Cardiac muscle cell (in vitro differentiated cells and primary cell): ENCODE measurements around the gene CHD6. TPM values are rescaled to one million over a fixed set of nuclear protein-coding genes. Genes with fewer than 3 reads are reported as not detected.

Experiments
- DNase-seq, 2 donors: peaks; one replicate each; pipeline versions ENCODE4 v3.0.0 to v3.0.0-alpha.2; 2010 to 2017; ENCODE audit warnings: low read depth in 1 of 2, low spot score in 1 of 2
- H3K27ac ChIP-seq: fragments of 200-600 bp; sonication (generic); 2 replicates; pipeline ENCODE4 v1.5.1; 2016
- H3K27me3 ChIP-seq: fragments of 200-600 bp; sonication (generic); 2 replicates; pipeline ENCODE4 v1.6.0; 2016; ENCODE audit warnings: control low read depth
- H3K36me3 ChIP-seq: fragments of 200-600 bp; sonication (generic); 2 replicates; pipeline ENCODE4 v1.5.1; 2016; ENCODE audit warnings: control low read depth
- H3K4me1 ChIP-seq: fragments of 200-600 bp; sonication (generic); 2 replicates; pipeline ENCODE4 v1.8.1; 2017; ENCODE audit warnings: low read depth, mild to moderate bottlenecking, mixed run types
- H3K4me3 ChIP-seq: fragments of 200-600 bp; sonication (generic); 2 replicates; pipeline ENCODE4 v1.5.1; 2016; ENCODE audit warnings: mild to moderate bottlenecking
- H3K9me3 ChIP-seq: fragments of 200-600 bp; sonication (generic); 2 replicates; pipeline ENCODE4 v1.5.1; 2017; ENCODE audit warnings: low read depth, mild to moderate bottlenecking, control low read depth
- polyA plus RNA-seq: library from polyadenylated mRNA; unstranded; fragments of >200 nt; fragmentation: Nextera tagmentation; extraction: Ambion mirVana; gene quantifications from 2 replicates; pipeline ENCODE4 v1.2.1, GENCODE V29; 2016
- total RNA-seq: library from RNA; depleted of rRNA; stranded (reverse); fragments of >200 nt; gene quantifications from 2 replicates; pipeline ENCODE4 v1.2.3, GENCODE V29; 2016
- TF ChIP-seq, protein P1 (sequence below): IDR thresholded peaks from 2 replicates; pipeline ENCODE4 v1.5.1; 2012; ENCODE audit warnings: low read depth, mild to moderate bottlenecking, low read length

The CHD6 gene
- total and polyA plus RNA-seq, 2 experiments from 2014 or later, result 56.3 to 61.9 TPM

DNA sequence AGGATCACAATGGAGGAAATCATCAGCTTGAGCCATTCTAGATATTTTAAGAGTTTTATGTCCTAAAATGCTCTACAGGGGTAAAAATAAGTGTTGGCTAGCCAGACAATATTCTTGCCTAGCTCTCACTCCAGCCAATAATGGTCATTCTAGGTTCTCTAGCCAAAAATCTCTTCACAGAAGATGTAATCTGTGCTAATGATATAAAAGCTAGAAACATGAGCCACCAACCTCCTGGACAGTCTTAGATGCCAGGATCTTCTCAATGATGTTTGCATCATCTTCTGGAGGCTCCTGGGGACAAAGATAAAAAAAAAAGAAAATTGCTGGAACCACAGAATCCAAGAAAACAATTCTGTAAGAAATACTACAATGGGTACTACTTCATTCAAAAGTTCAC lies 119.1 kb downstream of the CHD6 start:
- TF ChIP-seq, protein P1, sequence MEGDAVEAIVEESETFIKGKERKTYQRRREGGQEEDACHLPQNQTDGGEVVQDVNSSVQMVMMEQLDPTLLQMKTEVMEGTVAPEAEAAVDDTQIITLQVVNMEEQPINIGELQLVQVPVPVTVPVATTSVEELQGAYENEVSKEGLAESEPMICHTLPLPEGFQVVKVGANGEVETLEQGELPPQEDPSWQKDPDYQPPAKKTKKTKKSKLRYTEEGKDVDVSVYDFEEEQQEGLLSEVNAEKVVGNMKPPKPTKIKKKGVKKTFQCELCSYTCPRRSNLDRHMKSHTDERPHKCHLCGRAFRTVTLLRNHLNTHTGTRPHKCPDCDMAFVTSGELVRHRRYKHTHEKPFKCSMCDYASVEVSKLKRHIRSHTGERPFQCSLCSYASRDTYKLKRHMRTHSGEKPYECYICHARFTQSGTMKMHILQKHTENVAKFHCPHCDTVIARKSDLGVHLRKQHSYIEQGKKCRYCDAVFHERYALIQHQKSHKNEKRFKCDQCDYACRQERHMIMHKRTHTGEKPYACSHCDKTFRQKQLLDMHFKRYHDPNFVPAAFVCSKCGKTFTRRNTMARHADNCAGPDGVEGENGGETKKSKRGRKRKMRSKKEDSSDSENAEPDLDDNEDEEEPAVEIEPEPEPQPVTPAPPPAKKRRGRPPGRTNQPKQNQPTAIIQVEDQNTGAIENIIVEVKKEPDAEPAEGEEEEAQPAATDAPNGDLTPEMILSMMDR, result no peak
- peaks cover 24% of the 10 kb centered on the region for H3K36me3 ChIP-seq
- H3K27me3 ChIP-seq, result no peaks in the 10 kb centered on the region
- no peak overlapping the region for H3K4me3 ChIP-seq
- H3K4me1 ChIP-seq, result no peaks in the 10 kb centered on the region
- no peak for DNase-seq
- H3K9me3 ChIP-seq, result no peaks in the 10 kb centered on the region
- H3K27ac ChIP-seq, result no peak overlapping the region

DNA sequence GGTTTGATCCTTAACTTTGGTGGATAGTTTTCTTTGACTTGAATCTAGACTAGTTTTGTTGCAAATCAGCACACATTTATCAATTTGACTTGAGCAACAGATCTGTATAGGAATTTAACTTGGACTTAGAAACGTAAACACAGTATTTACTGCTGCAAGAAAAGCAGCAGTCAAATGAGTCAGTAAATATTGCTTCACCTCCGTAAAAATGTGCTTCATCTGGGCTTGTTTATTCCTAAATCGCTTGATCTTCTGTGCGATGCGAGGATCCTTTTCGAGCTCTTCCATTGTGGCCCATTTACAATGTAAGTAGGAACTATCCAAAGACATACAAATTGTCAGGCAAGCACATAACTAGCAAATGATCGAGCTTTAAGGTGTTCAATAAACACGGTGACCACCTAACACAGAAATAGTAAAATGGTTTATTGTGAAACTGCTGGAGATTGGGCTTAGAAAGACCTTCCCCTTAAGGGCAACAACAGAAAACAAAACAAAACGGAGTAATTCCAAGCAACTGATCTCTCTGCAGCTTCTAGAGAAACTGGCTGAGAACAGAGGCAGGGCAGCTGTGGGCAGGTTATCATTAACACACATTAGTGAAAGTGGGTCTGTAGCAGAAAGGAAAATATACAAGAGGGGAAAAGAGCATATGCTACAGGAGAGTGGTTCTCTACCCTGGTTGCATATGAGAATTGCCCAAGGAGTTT lies 120.8 kb downstream of the CHD6 start:
- peaks cover 33% of the 10 kb centered on the region for H3K36me3 ChIP-seq
- DNase-seq, result no peak
- H3K4me3 ChIP-seq, result no peak overlapping the region
- H3K27ac ChIP-seq, result no peak overlapping the region
- H3K9me3 ChIP-seq, result no peaks in the 10 kb centered on the region
- no peaks in the 10 kb centered on the region for H3K4me1 ChIP-seq
- TF ChIP-seq, protein P1, result no peak
- no peaks in the 10 kb centered on the region for H3K27me3 ChIP-seq

DNA sequence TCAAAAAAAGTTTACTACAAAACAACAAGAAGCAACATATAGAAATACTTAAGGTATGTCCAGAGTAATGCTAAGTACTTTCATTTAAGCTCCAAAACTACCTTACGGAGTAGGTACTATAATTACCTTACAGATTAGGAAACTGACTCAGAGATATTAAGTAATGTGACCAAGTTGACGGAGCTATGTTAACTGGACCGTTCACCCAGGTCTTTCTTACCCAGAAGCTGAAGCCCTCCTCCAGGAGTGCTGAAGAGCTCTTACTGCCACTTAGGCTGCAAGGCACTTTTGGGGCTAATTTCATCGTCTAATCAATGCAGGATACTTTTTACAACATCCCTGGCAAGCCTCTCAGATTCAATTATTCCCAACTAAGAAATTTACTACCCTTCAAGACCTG lies 123.7 kb downstream of the CHD6 start:
- H3K4me1 ChIP-seq, result no peaks in the 10 kb centered on the region
- no peak for DNase-seq
- TF ChIP-seq, protein P1, result no peak
- H3K9me3 ChIP-seq, result no peaks in the 10 kb centered on the region
- no peak overlapping the region for H3K27ac ChIP-seq
- no peak overlapping the region for H3K4me3 ChIP-seq
- peaks cover 48% of the 10 kb centered on the region for H3K36me3 ChIP-seq
- H3K27me3 ChIP-seq, result no peaks in the 10 kb centered on the region

DNA sequence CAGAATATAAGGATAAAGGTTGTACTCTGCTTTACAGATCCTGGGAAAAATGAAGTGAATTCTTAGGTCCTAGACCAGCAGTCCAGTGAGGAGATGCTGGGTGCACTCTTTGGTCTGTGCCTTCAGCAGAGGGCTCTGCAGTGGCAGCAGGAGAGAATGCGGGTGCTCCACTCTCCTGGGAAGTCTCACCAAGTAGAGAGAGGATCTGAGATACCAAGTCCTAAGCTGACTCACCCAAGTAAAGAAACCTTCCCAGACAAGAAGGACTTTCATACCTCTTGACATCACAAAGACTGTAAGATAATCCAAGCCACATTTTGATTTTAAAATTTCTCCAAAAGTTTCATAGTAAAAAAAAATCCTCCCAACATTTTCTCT lies 134.6 kb downstream of the CHD6 start:
- Histone ChIP-seq H3K36me3 (peaks cover 64% of the 10 kb centered on the region), H3K9me3 (no peaks in the 10 kb centered on the region), H3K4me1 (peaks cover 10% of the 10 kb centered on the region), H3K27ac (no peak overlapping the region), H3K4me3 (no peak overlapping the region), H3K27me3 (no peaks in the 10 kb centered on the region)
- no peak for DNase-seq
- TF ChIP-seq, protein P1, result no peak

DNA sequence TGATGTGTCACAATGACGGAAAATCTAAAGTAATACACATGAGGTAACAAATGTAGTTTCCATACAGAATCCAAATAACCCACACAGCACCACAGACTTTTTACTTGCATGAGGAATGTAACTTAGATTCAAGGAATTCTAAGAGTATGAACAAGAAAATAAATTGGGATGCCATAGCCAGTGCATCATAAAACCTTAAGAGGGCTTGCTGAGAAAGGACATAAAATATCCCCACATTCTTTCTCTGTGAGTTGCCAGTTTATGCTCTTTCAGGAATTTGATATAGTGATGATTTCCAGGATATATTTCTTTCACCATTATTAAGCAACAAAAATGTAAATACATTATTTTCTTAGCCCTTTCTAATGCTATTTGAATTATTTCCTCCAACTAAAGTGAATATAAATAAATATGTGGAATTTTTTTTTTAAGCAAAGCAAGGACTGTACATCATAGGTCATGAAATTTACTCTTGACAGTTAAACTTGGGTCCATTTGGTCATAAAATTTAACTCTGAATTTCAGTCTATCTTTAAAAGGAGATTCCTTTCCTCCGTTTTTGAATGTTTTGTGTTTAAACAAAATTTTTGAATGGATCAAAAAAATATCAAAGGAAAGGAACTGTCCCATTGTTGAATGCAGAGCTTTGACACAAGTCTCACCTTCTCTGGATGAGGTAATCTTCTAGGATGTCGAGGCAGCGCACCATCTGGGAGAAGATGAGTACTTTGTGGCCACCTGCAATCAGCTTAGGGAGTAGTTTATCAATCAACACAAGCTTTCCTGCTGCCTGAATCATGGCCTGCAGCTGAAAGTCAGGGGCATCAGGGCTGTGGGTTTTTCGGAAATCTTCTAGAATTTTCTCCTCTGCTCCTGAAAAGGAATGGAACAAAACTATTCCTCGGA lies 135.3 kb downstream of the CHD6 start:
- DNase-seq, result peak in 1 of 2 donors; percentile 40
- Histone ChIP-seq H3K36me3 (peaks cover 58% of the 10 kb centered on the region), H3K9me3 (no peaks in the 10 kb centered on the region), H3K4me3 (no peak overlapping the region), H3K4me1 (peaks cover 10% of the 10 kb centered on the region), H3K27ac (no peak overlapping the region), H3K27me3 (no peaks in the 10 kb centered on the region)
- TF ChIP-seq, protein P1, result no peak
